Natural killer cell (primary cell): ENCODE measurements around the gene TANGO6. TPM values are rescaled to one million over a fixed set of nuclear protein-coding genes. Genes with fewer than 3 reads are reported as not detected.

ENCODE experiments used
- ATAC-seq, 3 donors: fragments of 150-1000 bp in 2 of 3; fragments of 200-7000 bp in 1 of 3; cut with Tn5 transposase; 1 replicate in 1 of 3; 2 replicates in 2 of 3; pipeline ENCODE4 v1.10.0; 2021; ENCODE audit warnings: mild to moderate bottlenecking in 2 of 3, moderate library complexity in 2 of 3
- DNase-seq, 2 donors: peaks; one replicate each; pipeline versions ENCODE4 v3.0.0 to v3.0.0-alpha.2; 2013 to 2021; ENCODE audit warnings: mixed read lengths in 1 of 2
- H3K27ac ChIP-seq: one replicate; pipeline ENCODE4 v1.5.1; 2013; ENCODE audit warnings: mild to moderate bottlenecking, low read length
- H3K27me3 ChIP-seq: one replicate; pipeline ENCODE4 v1.6.1; 2013; ENCODE audit warnings: low read length; ENCODE audit not compliant: control insufficient read depth, insufficient read depth
- H3K36me3 ChIP-seq: one replicate; pipeline ENCODE4 v1.6.1; 2013; ENCODE audit warnings: low read length; ENCODE audit not compliant: control insufficient read depth, insufficient read depth
- H3K4me1 ChIP-seq: one replicate; pipeline ENCODE4 v1.6.1; 2013; ENCODE audit warnings: low read length; ENCODE audit not compliant: control insufficient read depth, insufficient read depth
- H3K4me3 ChIP-seq: one replicate; pipeline ENCODE4 v1.5.1; 2013; ENCODE audit warnings: low read length
- H3K9me3 ChIP-seq: one replicate; pipeline ENCODE4 v1.6.1; 2013; ENCODE audit warnings: low read length; ENCODE audit not compliant: control insufficient read depth, insufficient read depth
- H3K27ac Mint-ChIP-seq, 2 donors: one replicate each; pipeline ENCODE4 v1.8.0; 2022; ENCODE audit warnings: mild to moderate bottlenecking in 2 of 2, mixed read lengths in 2 of 2, moderate library complexity in 1 of 2
- H3K27me3 Mint-ChIP-seq, 2 donors: one replicate each; pipeline ENCODE4 v1.8.0; 2022; ENCODE audit warnings: low read depth in 2 of 2, mixed read lengths in 2 of 2
- H3K36me3 Mint-ChIP-seq: one replicate; pipeline ENCODE4 v1.8.0; 2022; ENCODE audit warnings: mixed read lengths
- H3K4me1 Mint-ChIP-seq, 2 donors: one replicate each; pipeline ENCODE4 v1.8.0; 2022; ENCODE audit warnings: mixed read lengths in 2 of 2
- H3K4me3 Mint-ChIP-seq: one replicate; pipeline ENCODE4 v1.8.0; 2022; ENCODE audit warnings: mild to moderate bottlenecking, moderate library complexity, mixed read lengths
- H3K9me3 Mint-ChIP-seq, 2 donors: one replicate each; pipeline ENCODE4 v1.8.0; 2022; ENCODE audit warnings: mixed read lengths in 2 of 2
- WGBS: methylation state at CpG from one replicate; pipeline ENCODE4 v1.1.7; 2013; ENCODE audit warnings: missing lambda C conversion rate; ENCODE audit not compliant: insufficient coverage; 5-methylcytosine and 5-hydroxymethylcytosine counted together
- intact Hi-C: fragments of 100-400 bp; cut with micrococcal nuclease; formaldehyde crosslinking; loops from one replicate; pipeline ENCODE4 v1.14.2; 2022
- total RNA-seq, 4 donors: library from RNA; stranded (reverse); fragments of 120-200 nt in 1 of 4; gene quantifications; one replicate each; pipeline versions ENCODE4 v1.2.3 to v1.2.4, GENCODE V29; 2013 to 2022
- TF ChIP-seq, protein P1 (sequence below): fragments of 200-600 bp; IDR thresholded peaks from one replicate; pipeline ENCODE4 v1.8.0; 2022; ENCODE audit warnings: antibody characterized with exemption

Gene TANGO6
- total RNA-seq, 3 donors from 2014 or later (not counting 1 experiment from before 2014, with no cell fraction given): 21.2 to 27.3 (median 23.9) TPM

DNA sequence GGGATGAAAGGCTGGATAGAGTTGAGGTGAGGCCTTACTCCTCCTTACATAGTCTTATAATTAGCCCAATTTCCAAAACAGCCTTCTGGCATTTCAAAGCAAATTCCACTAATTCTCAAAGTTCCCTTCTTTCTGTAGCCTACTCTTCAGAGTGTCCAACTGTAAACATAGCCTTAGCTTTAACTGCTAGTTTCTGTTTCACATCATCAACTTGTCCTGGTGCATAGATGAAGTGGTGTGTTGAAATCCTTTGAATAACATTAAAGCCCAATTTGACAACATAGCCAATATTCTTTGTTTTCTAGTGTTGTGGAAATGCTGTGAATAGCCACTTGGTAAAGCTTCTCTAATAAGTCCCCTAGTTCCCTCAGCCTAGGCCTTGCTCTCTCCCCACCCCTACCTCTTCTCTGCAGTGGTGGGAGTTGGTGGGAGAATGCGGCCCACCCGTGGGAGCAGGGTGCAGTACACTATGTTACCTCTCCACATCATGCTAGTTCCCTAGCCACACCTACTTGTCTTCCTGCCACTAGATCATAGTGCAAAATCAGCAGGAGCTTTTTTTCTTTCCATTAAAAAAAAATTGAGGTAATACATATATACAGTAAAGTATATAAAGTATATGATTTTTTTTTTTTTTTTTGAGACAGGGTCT lies 135.1 kb downstream of the TANGO6 start:
- Histone ChIP-seq H3K4me3 (no peak overlapping the region), H3K9me3 (no peaks in the 10 kb centered on the region), H3K4me1 (no peaks in the 10 kb centered on the region), H3K27me3 (no peaks in the 10 kb centered on the region), H3K27ac (no peak overlapping the region), H3K36me3 (peaks cover 19% of the 10 kb centered on the region)
- TF ChIP-seq, protein P1, sequence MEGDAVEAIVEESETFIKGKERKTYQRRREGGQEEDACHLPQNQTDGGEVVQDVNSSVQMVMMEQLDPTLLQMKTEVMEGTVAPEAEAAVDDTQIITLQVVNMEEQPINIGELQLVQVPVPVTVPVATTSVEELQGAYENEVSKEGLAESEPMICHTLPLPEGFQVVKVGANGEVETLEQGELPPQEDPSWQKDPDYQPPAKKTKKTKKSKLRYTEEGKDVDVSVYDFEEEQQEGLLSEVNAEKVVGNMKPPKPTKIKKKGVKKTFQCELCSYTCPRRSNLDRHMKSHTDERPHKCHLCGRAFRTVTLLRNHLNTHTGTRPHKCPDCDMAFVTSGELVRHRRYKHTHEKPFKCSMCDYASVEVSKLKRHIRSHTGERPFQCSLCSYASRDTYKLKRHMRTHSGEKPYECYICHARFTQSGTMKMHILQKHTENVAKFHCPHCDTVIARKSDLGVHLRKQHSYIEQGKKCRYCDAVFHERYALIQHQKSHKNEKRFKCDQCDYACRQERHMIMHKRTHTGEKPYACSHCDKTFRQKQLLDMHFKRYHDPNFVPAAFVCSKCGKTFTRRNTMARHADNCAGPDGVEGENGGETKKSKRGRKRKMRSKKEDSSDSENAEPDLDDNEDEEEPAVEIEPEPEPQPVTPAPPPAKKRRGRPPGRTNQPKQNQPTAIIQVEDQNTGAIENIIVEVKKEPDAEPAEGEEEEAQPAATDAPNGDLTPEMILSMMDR: no peak
- H3K36me3 Mint-ChIP-seq: peaks cover 17% of the 10 kb centered on the region
- WGBS: no CpG with 5 or more reads among the region's 2 CpGs
- H3K9me3 Mint-ChIP-seq: no peaks in the 10 kb centered on the region
- no peak overlapping the region for H3K4me3 Mint-ChIP-seq
- H3K27me3 Mint-ChIP-seq: no peaks in the 10 kb centered on the region
- H3K27ac Mint-ChIP-seq: peak overlapping the region in 1 of 2 donors; percentile 39
- intact Hi-C loops: no loop called here
- H3K4me1 Mint-ChIP-seq: no peaks in the 10 kb centered on the region
- DNase-seq (no peak), ATAC-seq (no peak)

DNA sequence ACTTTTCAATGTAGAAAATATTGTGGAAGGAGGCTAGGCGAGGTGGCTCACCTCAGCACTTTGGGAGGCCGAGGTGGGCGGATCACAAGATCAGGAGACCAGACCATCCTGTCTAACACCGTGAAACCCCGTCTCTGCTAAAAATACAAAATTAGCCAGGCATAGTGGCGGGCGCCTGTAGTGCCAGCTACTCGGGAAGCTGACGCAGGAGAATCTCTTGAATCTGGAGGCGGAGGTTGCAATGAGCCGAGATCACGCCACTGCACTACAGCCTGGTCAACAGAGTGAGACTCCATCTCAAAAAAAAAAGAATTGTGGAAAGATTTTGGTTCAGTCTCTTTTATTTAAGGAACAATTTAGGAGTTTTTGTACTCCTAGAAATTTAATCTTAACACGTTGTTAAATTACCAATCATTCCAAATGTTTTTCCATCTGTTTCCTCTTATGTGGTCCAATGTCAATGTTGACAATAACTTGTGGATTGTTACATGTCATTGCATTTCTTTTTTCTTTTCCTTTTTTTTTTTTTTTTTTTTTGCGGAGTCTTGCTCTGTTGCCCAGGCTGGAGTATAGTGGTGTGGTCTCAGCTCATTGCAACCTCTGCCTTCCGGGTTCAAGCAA lies 137.5 kb downstream of the TANGO6 start:
- ATAC-seq (no peak), DNase-seq (no peak)
- H3K4me3 Mint-ChIP-seq: no peak overlapping the region
- no peaks in the 10 kb centered on the region for H3K9me3 Mint-ChIP-seq
- Histone ChIP-seq H3K36me3 (peaks cover 6% of the 10 kb centered on the region), H3K4me1 (no peaks in the 10 kb centered on the region), H3K27me3 (no peaks in the 10 kb centered on the region), H3K27ac (no peak overlapping the region), H3K9me3 (no peaks in the 10 kb centered on the region), H3K4me3 (no peak overlapping the region)
- no peaks in the 10 kb centered on the region for H3K27me3 Mint-ChIP-seq
- TF ChIP-seq, protein P1: no peak
- intact Hi-C loops: loop anchor here (5.0 kb wide), 1 partner anchor 459 kb away; no protein-coding TSS in a partner anchor
- H3K27ac Mint-ChIP-seq: no peak overlapping the region
- no peaks in the 10 kb centered on the region for H3K36me3 Mint-ChIP-seq
- H3K4me1 Mint-ChIP-seq: no peaks in the 10 kb centered on the region
- 97% methylated on average over 14 of the region's 15 CpGs for WGBS

DNA sequence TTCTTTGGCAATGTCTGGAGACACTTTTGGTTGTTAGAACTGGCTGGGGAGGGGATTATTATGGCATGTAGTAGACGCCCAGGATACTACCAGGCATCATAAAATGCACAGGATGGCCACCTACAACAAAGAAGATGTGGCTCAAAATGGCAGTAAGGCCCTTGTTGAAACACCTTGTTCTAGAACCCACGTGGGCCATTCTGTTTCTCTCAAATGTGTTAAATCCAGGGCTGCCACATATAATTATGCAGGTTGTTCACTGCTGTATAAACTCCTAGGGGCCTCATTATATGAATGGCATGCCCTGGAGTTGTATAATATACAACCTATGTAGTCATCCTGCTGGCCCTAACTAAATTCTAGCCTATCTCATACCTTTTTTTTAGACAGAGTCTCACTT lies 138.6 kb downstream of the TANGO6 start:
- H3K27ac ChIP-seq: no peak overlapping the region
- TF ChIP-seq, protein P1: no peak
- no peaks in the 10 kb centered on the region for H3K36me3 Mint-ChIP-seq
- no peaks in the 10 kb centered on the region for H3K4me1 Mint-ChIP-seq
- no peaks in the 10 kb centered on the region for H3K27me3 Mint-ChIP-seq
- H3K36me3 ChIP-seq: peaks cover 4% of the 10 kb centered on the region
- H3K9me3 ChIP-seq: no peaks in the 10 kb centered on the region
- H3K27me3 ChIP-seq: no peaks in the 10 kb centered on the region
- no peak overlapping the region for H3K4me3 Mint-ChIP-seq
- no peak for ATAC-seq
- no peak overlapping the region for H3K27ac Mint-ChIP-seq
- H3K9me3 Mint-ChIP-seq: no peaks in the 10 kb centered on the region
- no peak overlapping the region for H3K4me3 ChIP-seq
- intact Hi-C loops: loop anchor here (5.0 kb wide), 1 partner anchor 460 kb away; no protein-coding TSS in a partner anchor
- 90% methylated on average over 2 of the region's 2 CpGs for WGBS
- no peaks in the 10 kb centered on the region for H3K4me1 ChIP-seq
- no peak for DNase-seq
